HG03432 (cell line): ENCODE results near the gene PUSL1.
A peak's percentile ranks its signal among the peaks of the same experiment; 100 is the strongest.

Experiments
- ATAC-seq: cut with Tn5 transposase; IDR thresholded peaks from one replicate; pipeline ENCODE4 v1.9.1; 2021; ENCODE audit warnings: mild to moderate bottlenecking, moderate library complexity; ENCODE audit not compliant: unreplicated experiment

PUSL1 gene

GRCh38 chr1:1307923-1308755 is at the start of gene PUSL1, which contains the start of gene ACAP3:
Gene PUSL1 (plus strand): TSS chr1:1308597. CDS start chr1:1308644, 47 bp downstream.
Gene ACAP3 (minus strand): TSS chr1:1307930. CDS start chr1:1307815, 115 bp downstream.
- ATAC-seq, result peak; percentile 58

- ATAC-seq, result no peak
Measured at GRCh38 chr1:1259119-1259488, 49.3 kb upstream of the PUSL1 start.

- ATAC-seq, result no peak
Measured at GRCh38 chr1:1259540-1259939, 48.9 kb upstream of the PUSL1 start.

GRCh38 chr1:1259951-1260600 is 48.3 kb upstream of the PUSL1 start:
- ATAC-seq, result no peak

GRCh38 chr1:1260843-1261560 is 47.4 kb upstream of the PUSL1 start:
- ATAC-seq, result no peak

- no peak for ATAC-seq
Measured at GRCh38 chr1:1262071-1262470, 46.3 kb upstream of the PUSL1 start.

- no peak for ATAC-seq
Measured at GRCh38 chr1:1262758-1263157, 45.6 kb upstream of the PUSL1 start.

GRCh38 chr1:1264026-1264425 is 44.4 kb upstream of the PUSL1 start:
- ATAC-seq, result no peak

- ATAC-seq, result no peak
Measured at GRCh38 chr1:1264868-1265272, 43.5 kb upstream of the PUSL1 start.

- no peak for ATAC-seq
Measured at GRCh38 chr1:1267488-1268283, 40.7 kb upstream of the PUSL1 start.

- no peak for ATAC-seq
Measured at GRCh38 chr1:1268284-1268682, 40.1 kb upstream of the PUSL1 start.

- ATAC-seq, result no peak
Measured at GRCh38 chr1:1270813-1271212, 37.6 kb upstream of the PUSL1 start.

- peak; percentile 11 for ATAC-seq
Measured at GRCh38 chr1:1272341-1273208, 35.8 kb upstream of the PUSL1 start.

GRCh38 chr1:1273209-1273511 is 35.2 kb upstream of the PUSL1 start:
- ATAC-seq, result peak; percentile 16

- peak; percentile 74 for ATAC-seq
Measured at GRCh38 chr1:1273512-1274298, 34.7 kb upstream of the PUSL1 start, which contains the start of gene UBE2J2. Gene UBE2J2 (minus strand): TSS chr1:1273854. CDS start chr1:1267992, 5,862 bp downstream.

- peak; percentile 32 for ATAC-seq
Measured at GRCh38 chr1:1274299-1274930, 34.0 kb upstream of the PUSL1 start.

- no peak for ATAC-seq
Measured at GRCh38 chr1:1274931-1275431, 33.4 kb upstream of the PUSL1 start.

- no peak for ATAC-seq
Measured at GRCh38 chr1:1275836-1276235, 32.6 kb upstream of the PUSL1 start.
